ENCODE results near the gene GRB2. TPM values are rescaled to one million over a fixed set of nuclear protein-coding genes. Genes with fewer than 3 reads are reported as not detected.
"Not testable (repeated sequence)": the region's sequence is repeated elsewhere in the genome, so short reads cannot be mapped to it uniquely, and the experiment has no call there.

The GRB2 gene
- total and polyA plus RNA-seq, 10 of the 15 experiments (the other 5 are each of a cell fraction or from before 2014, with no cell fraction given) = 113 to 268 (median 158) TPM

DNA sequence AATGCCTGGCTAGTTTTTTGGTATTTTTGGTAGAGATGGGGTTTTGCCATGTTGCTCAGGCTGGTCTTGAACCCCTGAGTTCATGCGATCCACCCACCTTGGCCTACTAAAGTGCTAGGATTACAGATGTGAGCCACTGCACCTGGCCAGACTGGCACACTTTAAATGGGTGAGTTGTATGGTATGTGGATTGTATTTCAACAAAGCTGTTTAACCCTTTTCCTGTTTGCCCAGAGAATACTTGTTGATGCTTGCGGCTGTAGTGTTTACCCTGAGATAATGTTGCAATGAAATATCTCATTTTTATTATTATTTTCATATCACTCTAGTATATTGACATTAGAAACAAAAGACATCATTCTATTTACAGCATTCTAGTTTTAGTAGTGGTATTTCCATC lies 33.8 kb upstream of the GRB2 start:
- no peaks in the 10 kb centered on the region for H3K79me2 ChIP-seq (ENCODE audit: control insufficient read depth, insufficient read depth, low read length)
- in situ Hi-C loops (cut with MboI) (no loop called here), intact Hi-C loops (cut with micrococcal nuclease; ENCODE audit: unreplicated experiment) (no loop called here)
- no peak overlapping the region for H3K27ac ChIP-seq (ENCODE audit: control insufficient read depth, insufficient read depth)
- H3K9ac ChIP-seq (ENCODE audit: control insufficient read depth, insufficient read depth, low read length) = no peak overlapping the region
- ChIA-PET RAD21 (ENCODE audit: unreplicated experiment) (no interaction called here), SMC1A (ENCODE audit: uncharacterized antibody, unreplicated experiment) (interaction anchor here (1.0 kb wide), 1 partner anchor 74 kb away, joined by 3 read pairs; no protein-coding TSS in a partner anchor), POLR2A (no interaction called here), CTCF (no interaction called here)
- TF ChIP-seq GATAD2B (conservative IDR thresholded peaks at IDR 0.05; ENCODE audit: low read depth) (no peak), SUPT20H (IDR thresholded peaks at IDR 0.05; ENCODE audit: borderline replicate concordance, control insufficient read depth, low read depth, low read length) (no peak), BHLHE40 (IDR thresholded peaks at IDR 0.05; ENCODE audit: borderline replicate concordance in 1 of 2, low read depth in 2 of 2, low read length in 1 of 2) (no peak), CHD2 (IDR thresholded peaks at IDR 0.05; ENCODE audit: borderline replicate concordance, low read depth, low read length) (no peak), MYC (IDR thresholded peaks at IDR 0.05; ENCODE audit: insufficient read depth, insufficient read length, insufficient replicate concordance, low read length, severe bottlenecking) (no peak), ZNF274 (IDR thresholded peaks at IDR 0.05; ENCODE audit: insufficient read depth, insufficient read length) (no peak), GABPA (IDR thresholded peaks at IDR 0.05; ENCODE audit: low read depth) (no peak)
- TF ChIP-seq, protein P1, sequence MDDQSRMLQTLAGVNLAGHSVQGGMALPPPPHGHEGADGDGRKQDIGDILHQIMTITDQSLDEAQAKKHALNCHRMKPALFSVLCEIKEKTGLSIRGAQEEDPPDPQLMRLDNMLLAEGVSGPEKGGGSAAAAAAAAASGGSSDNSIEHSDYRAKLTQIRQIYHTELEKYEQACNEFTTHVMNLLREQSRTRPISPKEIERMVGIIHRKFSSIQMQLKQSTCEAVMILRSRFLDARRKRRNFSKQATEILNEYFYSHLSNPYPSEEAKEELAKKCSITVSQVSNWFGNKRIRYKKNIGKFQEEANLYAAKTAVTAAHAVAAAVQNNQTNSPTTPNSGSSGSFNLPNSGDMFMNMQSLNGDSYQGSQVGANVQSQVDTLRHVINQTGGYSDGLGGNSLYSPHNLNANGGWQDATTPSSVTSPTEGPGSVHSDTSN (IDR thresholded peaks at IDR 0.05; ENCODE audit: insufficient replicate concordance, low read depth, low read length) = no peak
- H4K20me1 ChIP-seq (ENCODE audit: control insufficient read depth, insufficient read depth) = no peaks in the 10 kb centered on the region
- no peak overlapping the region for H2AFZ ChIP-seq (ENCODE audit: control insufficient read depth, low read depth, low read length)
- BruUV-seq (replicated peaks) = no TSS peak
- H3K27me3 ChIP-seq (replicated peaks in 1 of 2; ENCODE audit: control insufficient read depth in 2 of 2, insufficient read depth in 2 of 2, low read length in 1 of 2) = no peaks in the 10 kb centered on the region; a peak in 1 of 4 replicates
- H3K9me3 ChIP-seq (replicated peaks; ENCODE audit: control insufficient read depth, insufficient read depth, low read length) = no peaks in the 10 kb centered on the region
- ATAC-seq = no peak
- no peaks in the 10 kb centered on the region for H3K4me1 ChIP-seq (ENCODE audit: control insufficient read depth, insufficient read depth, low read length)
- H3K4me2 ChIP-seq (ENCODE audit: control insufficient read depth, insufficient read depth) = no peak overlapping the region
- DNase-seq (ENCODE audit: low read depth, low spot score) = no peak
- no peaks in the 10 kb centered on the region for H3K36me3 ChIP-seq (ENCODE audit: control insufficient read depth in 2 of 2, insufficient read depth in 2 of 2, low read length in 1 of 2)
- no peak for FAIRE-seq
- H3K4me3 ChIP-seq = no peak overlapping the region
- WGBS (ENCODE audit: insufficient coverage, insufficient replicate concordance, low lambda C conversion rate, missing lambda C conversion rate) = 83% methylated on average over 2 of the region's 2 CpGs

- H3K9me3 ChIP-seq (replicated peaks; ENCODE audit: control insufficient read depth, insufficient read depth, low read length); H3K27ac ChIP-seq (ENCODE audit: control insufficient read depth, insufficient read depth); ATAC-seq; H2AFZ ChIP-seq (ENCODE audit: control insufficient read depth, low read depth, low read length); H3K4me3 ChIP-seq; H4K20me1 ChIP-seq (ENCODE audit: control insufficient read depth, insufficient read depth); H3K79me2 ChIP-seq (ENCODE audit: control insufficient read depth, insufficient read depth, low read length); H3K4me2 ChIP-seq (ENCODE audit: control insufficient read depth, insufficient read depth); H3K4me1 ChIP-seq (ENCODE audit: control insufficient read depth, insufficient read depth, low read length); in situ Hi-C loops (cut with MboI); BruUV-seq (replicated peaks); H3K36me3 ChIP-seq (ENCODE audit: control insufficient read depth in 2 of 2, insufficient read depth in 2 of 2, low read length in 1 of 2); SMC1A ChIA-PET (ENCODE audit: uncharacterized antibody, unreplicated experiment); DNase-seq (ENCODE audit: low read depth, low spot score); H3K27me3 ChIP-seq (replicated peaks in 1 of 2; ENCODE audit: control insufficient read depth in 2 of 2, insufficient read depth in 2 of 2, low read length in 1 of 2); FAIRE-seq; intact Hi-C loops (cut with micrococcal nuclease; ENCODE audit: unreplicated experiment); H3K9ac ChIP-seq (ENCODE audit: control insufficient read depth, insufficient read depth, low read length): not testable (repeated sequence)
- POLR2A ChIA-PET = interaction anchor here (0.5 to 0.6 kb wide), 2 partner anchors 13 to 420 kb away, joined by 3 to 4 read pairs; no protein-coding TSS in a partner anchor
- RAD21 ChIA-PET (ENCODE audit: unreplicated experiment) = interaction anchor here (1.0 kb wide), 1 partner anchor 18 kb away, joined by 4 read pairs; the partner anchor contains the start of gene TMEM94
- CTCF ChIA-PET = interaction anchor here (1.0 to 1.2 kb wide), 2 partner anchors 10 to 17 kb away, joined by 3 to 4 read pairs; no protein-coding TSS in a partner anchor
- WGBS (ENCODE audit: insufficient coverage, insufficient replicate concordance, low lambda C conversion rate, missing lambda C conversion rate) = 74% methylated on average over 8 of the region's 8 CpGs
Observed at GRCh38 chr17:75437404-75437803, 31.9 kb upstream of the GRB2 start.

DNA sequence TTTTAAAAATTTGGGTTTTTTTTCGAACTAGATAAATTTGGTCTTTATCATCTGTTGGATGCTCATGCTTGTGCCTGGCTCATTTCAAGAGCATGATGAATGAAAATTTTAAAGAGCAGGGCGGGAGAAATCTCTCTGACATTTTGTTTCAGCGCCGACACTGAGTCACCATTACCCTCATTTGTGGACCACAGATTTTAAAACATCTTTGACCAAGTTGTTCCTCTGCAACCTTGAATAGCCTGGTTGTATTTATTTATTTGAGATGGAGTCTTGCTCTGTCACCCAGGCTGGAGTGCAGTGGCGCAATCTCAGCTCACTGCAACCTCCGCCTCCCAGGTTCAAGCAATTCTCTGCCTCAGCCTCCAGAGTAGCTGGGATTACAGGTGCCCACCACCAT lies 29.0 kb upstream of the GRB2 start:
- H3K36me3 ChIP-seq (ENCODE audit: control insufficient read depth in 2 of 2, insufficient read depth in 2 of 2, low read length in 1 of 2); intact Hi-C loops (cut with micrococcal nuclease; ENCODE audit: unreplicated experiment); H3K79me2 ChIP-seq (ENCODE audit: control insufficient read depth, insufficient read depth, low read length); H3K4me2 ChIP-seq (ENCODE audit: control insufficient read depth, insufficient read depth); H3K4me1 ChIP-seq (ENCODE audit: control insufficient read depth, insufficient read depth, low read length); FAIRE-seq; H4K20me1 ChIP-seq (ENCODE audit: control insufficient read depth, insufficient read depth); H3K27ac ChIP-seq (ENCODE audit: control insufficient read depth, insufficient read depth); H3K9me3 ChIP-seq (replicated peaks; ENCODE audit: control insufficient read depth, insufficient read depth, low read length); H3K9ac ChIP-seq (ENCODE audit: control insufficient read depth, insufficient read depth, low read length); BruUV-seq (replicated peaks); SMC1A ChIA-PET (ENCODE audit: uncharacterized antibody, unreplicated experiment); ATAC-seq; in situ Hi-C loops (cut with MboI); DNase-seq (ENCODE audit: low read depth, low spot score); H3K4me3 ChIP-seq; H2AFZ ChIP-seq (ENCODE audit: control insufficient read depth, low read depth, low read length); H3K27me3 ChIP-seq (replicated peaks in 1 of 2; ENCODE audit: control insufficient read depth in 2 of 2, insufficient read depth in 2 of 2, low read length in 1 of 2): not testable (repeated sequence)
- RAD21 ChIA-PET (ENCODE audit: unreplicated experiment) = interaction anchor here (0.5 to 1.1 kb wide), 3 partner anchors 9 to 27 kb away, joined by 3 to 4 read pairs (median 3); no protein-coding TSS in a partner anchor
- CTCF ChIA-PET = interaction anchor here (0.6 to 1.4 kb wide), 5 partner anchors 14 to 314 kb away, joined by 3 to 5 read pairs (median 3); no protein-coding TSS in a partner anchor
- WGBS (ENCODE audit: insufficient coverage, insufficient replicate concordance, low lambda C conversion rate, missing lambda C conversion rate) = 40% methylated on average over 6 of the region's 6 CpGs
- POLR2A ChIA-PET = interaction anchor here (0.7 kb wide), 1 partner anchor 219 kb away, joined by 5 read pairs; no protein-coding TSS in a partner anchor

Measured in GM12878 (cell line).